GM12878 (cell line): ENCODE measurements around the gene MAP7. TPM values are rescaled to one million over a fixed set of nuclear protein-coding genes. Genes with fewer than 3 reads are reported as not detected.

ENCODE experiments used
- ATAC-seq: fragments of 200-7000 bp; cut with Tn5 transposase; 3 replicates; pipeline ENCODE4 v1.9.1; 2020; ENCODE audit warnings: mild to moderate bottlenecking, moderate library complexity
- BruUV-seq: library from RNA; stranded (reverse); fragments of 400-500 nt; replicated peaks from 2 replicates; lab custom pipeline; 2021; lab: Mats Ljungman, UMichigan
- CTCF ChIA-PET: fragments of 300-600 bp; sonication (Branson Sonifier 250); formaldehyde crosslinking; extraction: SDS; loops from one replicate; lab custom pipeline; 2021; ENCODE audit warnings: inconsistent platforms; lab: Yijun Ruan, JAX
- POLR2A ChIA-PET: fragments of 350-600 bp; formaldehyde crosslinking; extraction: SDS; loops from one replicate; lab custom pipeline; 2021; ENCODE audit warnings: inconsistent platforms; lab: Charles Lee
- RAD21 ChIA-PET: fragments of 300-600 bp; sonication (Branson Sonifier 250); formaldehyde crosslinking; loops from one replicate; lab custom pipeline; 2023; ENCODE audit warnings: antibody characterized with exemption; ENCODE audit not compliant: unreplicated experiment; lab: Charles Lee
- SMC1A ChIA-PET: fragments of 300-600 bp; sonication (Branson Sonifier 250); formaldehyde crosslinking; loops from one replicate; lab custom pipeline; 2023; ENCODE audit not compliant: unreplicated experiment, uncharacterized antibody; lab: Charles Lee
- DNase-seq: peaks from one replicate; pipeline ENCODE4 v3.0.0-alpha.2; 2011; ENCODE audit warnings: low read depth, low spot score
- FAIRE-seq: peaks from 3 replicates; lab custom pipeline; 2011; peaks lifted over from hg19 to GRCh38; lab: Jason Lieb, UNC
- H2AFZ ChIP-seq: 2 replicates; pipeline ENCODE4 v1.6.0; 2011; ENCODE audit warnings: low read depth, low read length, control low read depth; ENCODE audit not compliant: control insufficient read depth
- H3K27ac ChIP-seq: 2 replicates; pipeline ENCODE4 v1.5.1; 2011; ENCODE audit warnings: control low read depth; ENCODE audit not compliant: control insufficient read depth, insufficient read depth
- H3K27me3 ChIP-seq, 2 experiments: replicated peaks in 1 of 2; 2 replicates each; pipeline versions ENCODE4 v1.6.0 to v1.6.1; 2011; ENCODE audit warnings: low read length in 1 of 2; ENCODE audit not compliant: control insufficient read depth in 2 of 2, insufficient read depth in 2 of 2
- H3K36me3 ChIP-seq, 2 experiments: 2 replicates each; pipeline ENCODE4 v1.5.1; 2011; ENCODE audit warnings: low read length in 1 of 2; ENCODE audit not compliant: control insufficient read depth in 2 of 2, insufficient read depth in 2 of 2
- H3K4me1 ChIP-seq: 2 replicates; pipeline ENCODE4 v1.6.1; 2011; ENCODE audit warnings: mild to moderate bottlenecking, low read length, moderate library complexity, mixed read lengths; ENCODE audit not compliant: control insufficient read depth, insufficient read depth
- H3K4me2 ChIP-seq: 2 replicates; pipeline ENCODE4 v1.6.0; 2011; ENCODE audit warnings: control low read depth; ENCODE audit not compliant: control insufficient read depth, insufficient read depth
- H3K4me3 ChIP-seq: fragments of 200-600 bp; sonication (generic); 2 replicates; pipeline ENCODE4 v1.5.1; 2016
- H3K79me2 ChIP-seq: 2 replicates; pipeline ENCODE4 v1.6.0; 2011; ENCODE audit warnings: low read length; ENCODE audit not compliant: control insufficient read depth, insufficient read depth
- H3K9ac ChIP-seq: 2 replicates; pipeline ENCODE4 v1.8.0; 2011; ENCODE audit warnings: low read length, control low read depth, mixed read lengths; ENCODE audit not compliant: control insufficient read depth, insufficient read depth
- H3K9me3 ChIP-seq: replicated peaks from 3 replicates; pipeline ENCODE4 v1.5.1; 2011; ENCODE audit warnings: mild to moderate bottlenecking, low read length; ENCODE audit not compliant: control insufficient read depth, insufficient read depth
- H4K20me1 ChIP-seq: 2 replicates; pipeline ENCODE4 v1.6.0; 2011; ENCODE audit not compliant: control insufficient read depth, insufficient read depth
- BHLHE40 ChIP-seq, 2 experiments: fragments of 450-650 bp in 1 of 2; IDR thresholded peaks; 2 replicates each; pipeline ENCODE4 v1.6.1; 2011 to 2017; ENCODE audit warnings: low read depth in 2 of 2, borderline replicate concordance in 1 of 2, improper control_type of control experiment in 1 of 2, low read length in 1 of 2, mild to moderate bottlenecking in 1 of 2
- CHD1 ChIP-seq: IDR thresholded peaks from 2 replicates; pipeline ENCODE4 v1.6.1; 2012; ENCODE audit warnings: low read depth, low read length, improper control_type of control experiment
- IRF4 ChIP-seq: IDR thresholded peaks from 2 replicates; pipeline ENCODE4 v1.6.1; 2011; ENCODE audit warnings: low read depth, low read length
- LARP7 ChIP-seq: fragments of 450-650 bp; IDR thresholded peaks from 2 replicates; pipeline ENCODE4 v1.6.1; 2017; ENCODE audit warnings: mild to moderate bottlenecking
- PAX5 ChIP-seq: IDR thresholded peaks from 2 replicates; pipeline ENCODE4 v1.6.1; 2011; ENCODE audit warnings: low read depth, low read length, borderline replicate concordance
- POLR2AphosphoS2 ChIP-seq: IDR thresholded peaks from 2 replicates; pipeline ENCODE4 v1.6.1; 2011; ENCODE audit warnings: low read depth, mild to moderate bottlenecking, low read length, improper control_type of control experiment, moderate library complexity
- RAD21 ChIP-seq: IDR thresholded peaks from 2 replicates; pipeline ENCODE4 v1.6.1; 2011; ENCODE audit warnings: mild to moderate bottlenecking, low read depth, low read length, moderate library complexity; ENCODE audit not compliant: insufficient read depth
- SMC3 ChIP-seq: IDR thresholded peaks from 2 replicates; pipeline ENCODE4 v1.6.1; 2011; ENCODE audit warnings: low read length, improper control_type of control experiment, borderline replicate concordance
- YBX1 ChIP-seq: fragments of 450-650 bp; IDR thresholded peaks from 2 replicates; pipeline ENCODE4 v1.6.1; 2016; ENCODE audit warnings: antibody characterized with exemption
- WGBS: methylation state at CpG from one replicate; pipeline ENCODE4 v1.1.6; 2016; ENCODE audit warnings: low lambda C conversion rate; ENCODE audit not compliant: insufficient replicate concordance, insufficient coverage; ENCODE audit errors: missing lambda C conversion rate; 5-methylcytosine and 5-hydroxymethylcytosine counted together
- in situ Hi-C: fragments of 300-500 bp; cut with MboI; formaldehyde crosslinking; loops from 9 replicates; pipeline ENCODE4 v1.14.3; 2018; ENCODE audit warnings: mixed read lengths
- intact Hi-C: fragments of 100-400 bp; cut with micrococcal nuclease; formaldehyde crosslinking; loops from one replicate; pipeline ENCODE4 v1.14.2; 2022; ENCODE audit not compliant: unreplicated experiment
- polyA plus RNA-seq, 11 experiments: library from polyadenylated mRNA; depleted of rRNA in 4 of 11; unstranded in 6 of 11; stranded (reverse) in 5 of 11; fragments of >200 nt; fragmentation: Nextera tagmentation in 4 of 11; fragmentation: Illumina TruSeq in 1 of 11; extraction: Ambion mirVana in 4 of 11; extraction: Trizol in 1 of 11; gene quantifications; 1 replicate in 1 of 11; 2 replicates in 10 of 11; pipeline versions ENCODE4 v1.2.1 to v1.2.3, GENCODE V29; 2011 to 2016; ENCODE audit warnings: inconsistent platforms in 2 of 11, missing spikeins in 2 of 11, low read depth in 1 of 11
- total RNA-seq, 4 experiments: library from RNA; depleted of rRNA in 3 of 4; stranded (reverse); fragments of >200 nt in 3 of 4; fragmentation: Illumina TruSeq in 1 of 4; extraction: Trizol in 1 of 4; gene quantifications; 2 replicates each; pipeline versions ENCODE4 v1.2.1 to v1.2.3, GENCODE V29; 2013 to 2021
- TF ChIP-seq, protein P1 (sequence below): IDR thresholded peaks from 2 replicates; pipeline ENCODE4 v1.6.1; 2012; ENCODE audit warnings: mild to moderate bottlenecking, low read depth, low read length
- TF ChIP-seq, protein P2 (sequence below): IDR thresholded peaks from 2 replicates; pipeline ENCODE4 v1.6.1; 2011; ENCODE audit warnings: low read depth, mild to moderate bottlenecking, low read length, moderate library complexity, borderline replicate concordance; ENCODE audit errors: extremely low read depth
- TF ChIP-seq, protein P3 (sequence below), 3 experiments: IDR thresholded peaks in 2 of 3; conservative IDR thresholded peaks in 1 of 3; 2 replicates each; pipeline ENCODE4 v1.5.1; 2011; ENCODE audit warnings: low read depth in 3 of 3, low read length in 3 of 3, mild to moderate bottlenecking in 3 of 3, control low read depth in 2 of 3, moderate library complexity in 2 of 3, inconsistent platforms in 1 of 3, mixed read lengths in 1 of 3; ENCODE audit not compliant: control insufficient read depth in 2 of 3, insufficient read depth in 1 of 3; ENCODE audit errors: extremely low read depth in 1 of 3
- TF ChIP-seq, protein P4 (sequence below): fragments of 450-650 bp; IDR thresholded peaks from 2 replicates; pipeline ENCODE4 v1.6.1; 2018; ENCODE audit warnings: borderline replicate concordance, mild to moderate bottlenecking; ENCODE audit not compliant: partially characterized antibody

Gene MAP7
- total and polyA plus RNA-seq, 10 of the 15 experiments (the other 5 are each of a cell fraction or from before 2014, with no cell fraction given) = 0.04 to 0.17 (median 0.08) TPM; not detected in 2

DNA sequence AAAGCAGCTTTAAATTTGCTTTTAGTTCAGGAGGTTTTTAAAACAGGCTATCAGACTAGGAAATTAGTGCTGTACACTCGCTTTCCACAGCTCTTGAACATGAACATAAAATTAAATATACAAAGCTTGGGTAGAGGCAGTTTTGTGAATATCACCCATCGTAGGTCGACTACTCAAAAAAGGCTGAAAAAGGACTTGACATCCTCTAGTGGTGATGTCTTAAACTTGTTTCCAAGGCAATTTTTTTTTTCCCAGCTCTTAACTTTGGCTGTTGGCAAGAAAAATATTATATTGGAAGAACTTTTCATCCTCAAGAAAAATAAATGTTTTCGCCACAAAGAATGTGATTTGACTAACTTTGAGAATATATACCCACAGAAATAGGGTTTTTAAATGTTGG lies 2.9 kb downstream of the MAP7 start:
- ChIA-PET RAD21 (interaction anchor here (0.6 kb wide), 1 partner anchor 9 kb away, joined by 5 read pairs; no protein-coding TSS in a partner anchor), POLR2A (no interaction called here), SMC1A (interaction anchor here (1.2 to 1.3 kb wide), 2 partner anchors 8 to 205 kb away, joined by 4 to 5 read pairs; no protein-coding TSS in a partner anchor), CTCF (interaction anchor here (0.9 to 1.6 kb wide), 2 partner anchors 9 to 205 kb away, joined by 3 to 11 read pairs; no protein-coding TSS in a partner anchor)
- FAIRE-seq (no peak), ATAC-seq (no peak), DNase-seq (no peak)
- BruUV-seq = no TSS peak
- Histone ChIP-seq H3K27me3 (peaks cover 0 to 7% of the 10 kb centered on the region in 2 experiments; a peak in 3 of 4 replicates), H3K4me3 (no peak overlapping the region), H3K36me3 (no peaks in the 10 kb centered on the region), H3K27ac (no peak overlapping the region), H3K9ac (no peak overlapping the region), H2AFZ (no peak overlapping the region), H3K4me1 (peaks cover 9% of the 10 kb centered on the region; the same call in 1 of the 2 replicates), H3K9me3 (no peaks in the 10 kb centered on the region), H4K20me1 (no peaks in the 10 kb centered on the region; the same call in 1 of the 2 replicates), H3K4me2 (no peak overlapping the region), H3K79me2 (no peaks in the 10 kb centered on the region)
- WGBS = under 1% methylated on average over 4 of the region's 4 CpGs
- in situ Hi-C loops = no loop called here
- TF ChIP-seq POLR2AphosphoS2 = no peak
- peak; percentile 4; the same call in 1 of the 2 replicates for TF ChIP-seq SMC3
- TF ChIP-seq RAD21 = peak; percentile 56
- TF ChIP-seq YBX1 = no peak
- TF ChIP-seq, protein P1, sequence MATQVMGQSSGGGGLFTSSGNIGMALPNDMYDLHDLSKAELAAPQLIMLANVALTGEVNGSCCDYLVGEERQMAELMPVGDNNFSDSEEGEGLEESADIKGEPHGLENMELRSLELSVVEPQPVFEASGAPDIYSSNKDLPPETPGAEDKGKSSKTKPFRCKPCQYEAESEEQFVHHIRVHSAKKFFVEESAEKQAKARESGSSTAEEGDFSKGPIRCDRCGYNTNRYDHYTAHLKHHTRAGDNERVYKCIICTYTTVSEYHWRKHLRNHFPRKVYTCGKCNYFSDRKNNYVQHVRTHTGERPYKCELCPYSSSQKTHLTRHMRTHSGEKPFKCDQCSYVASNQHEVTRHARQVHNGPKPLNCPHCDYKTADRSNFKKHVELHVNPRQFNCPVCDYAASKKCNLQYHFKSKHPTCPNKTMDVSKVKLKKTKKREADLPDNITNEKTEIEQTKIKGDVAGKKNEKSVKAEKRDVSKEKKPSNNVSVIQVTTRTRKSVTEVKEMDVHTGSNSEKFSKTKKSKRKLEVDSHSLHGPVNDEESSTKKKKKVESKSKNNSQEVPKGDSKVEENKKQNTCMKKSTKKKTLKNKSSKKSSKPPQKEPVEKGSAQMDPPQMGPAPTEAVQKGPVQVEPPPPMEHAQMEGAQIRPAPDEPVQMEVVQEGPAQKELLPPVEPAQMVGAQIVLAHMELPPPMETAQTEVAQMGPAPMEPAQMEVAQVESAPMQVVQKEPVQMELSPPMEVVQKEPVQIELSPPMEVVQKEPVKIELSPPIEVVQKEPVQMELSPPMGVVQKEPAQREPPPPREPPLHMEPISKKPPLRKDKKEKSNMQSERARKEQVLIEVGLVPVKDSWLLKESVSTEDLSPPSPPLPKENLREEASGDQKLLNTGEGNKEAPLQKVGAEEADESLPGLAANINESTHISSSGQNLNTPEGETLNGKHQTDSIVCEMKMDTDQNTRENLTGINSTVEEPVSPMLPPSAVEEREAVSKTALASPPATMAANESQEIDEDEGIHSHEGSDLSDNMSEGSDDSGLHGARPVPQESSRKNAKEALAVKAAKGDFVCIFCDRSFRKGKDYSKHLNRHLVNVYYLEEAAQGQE = no peak
- TF ChIP-seq PAX5 = no peak
- TF ChIP-seq IRF4 = no peak
- no peak for TF ChIP-seq LARP7
- TF ChIP-seq, protein P2, sequence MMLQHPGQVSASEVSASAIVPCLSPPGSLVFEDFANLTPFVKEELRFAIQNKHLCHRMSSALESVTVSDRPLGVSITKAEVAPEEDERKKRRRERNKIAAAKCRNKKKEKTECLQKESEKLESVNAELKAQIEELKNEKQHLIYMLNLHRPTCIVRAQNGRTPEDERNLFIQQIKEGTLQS = no peak
- TF ChIP-seq BHLHE40 (IDR thresholded peaks at IDR 0.05; ENCODE audit: borderline replicate concordance in 1 of 2, low read depth in 2 of 2, low read length in 1 of 2) = no peak
- no peak for TF ChIP-seq CHD1
- TF ChIP-seq, protein P3, sequence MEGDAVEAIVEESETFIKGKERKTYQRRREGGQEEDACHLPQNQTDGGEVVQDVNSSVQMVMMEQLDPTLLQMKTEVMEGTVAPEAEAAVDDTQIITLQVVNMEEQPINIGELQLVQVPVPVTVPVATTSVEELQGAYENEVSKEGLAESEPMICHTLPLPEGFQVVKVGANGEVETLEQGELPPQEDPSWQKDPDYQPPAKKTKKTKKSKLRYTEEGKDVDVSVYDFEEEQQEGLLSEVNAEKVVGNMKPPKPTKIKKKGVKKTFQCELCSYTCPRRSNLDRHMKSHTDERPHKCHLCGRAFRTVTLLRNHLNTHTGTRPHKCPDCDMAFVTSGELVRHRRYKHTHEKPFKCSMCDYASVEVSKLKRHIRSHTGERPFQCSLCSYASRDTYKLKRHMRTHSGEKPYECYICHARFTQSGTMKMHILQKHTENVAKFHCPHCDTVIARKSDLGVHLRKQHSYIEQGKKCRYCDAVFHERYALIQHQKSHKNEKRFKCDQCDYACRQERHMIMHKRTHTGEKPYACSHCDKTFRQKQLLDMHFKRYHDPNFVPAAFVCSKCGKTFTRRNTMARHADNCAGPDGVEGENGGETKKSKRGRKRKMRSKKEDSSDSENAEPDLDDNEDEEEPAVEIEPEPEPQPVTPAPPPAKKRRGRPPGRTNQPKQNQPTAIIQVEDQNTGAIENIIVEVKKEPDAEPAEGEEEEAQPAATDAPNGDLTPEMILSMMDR (IDR thresholded peaks at IDR 0.05 in 2 of 3, conservative IDR thresholded peaks at IDR 0.05 in 1 of 3; ENCODE audit: control insufficient read depth in 2 of 3, extremely low read depth in 1 of 3, insufficient read depth in 1 of 3, low read depth in 3 of 3, low read length in 3 of 3) = peak; percentile 16 to 55 (median 30); a peak in 4 of 6 replicates
- TF ChIP-seq, protein P4, sequence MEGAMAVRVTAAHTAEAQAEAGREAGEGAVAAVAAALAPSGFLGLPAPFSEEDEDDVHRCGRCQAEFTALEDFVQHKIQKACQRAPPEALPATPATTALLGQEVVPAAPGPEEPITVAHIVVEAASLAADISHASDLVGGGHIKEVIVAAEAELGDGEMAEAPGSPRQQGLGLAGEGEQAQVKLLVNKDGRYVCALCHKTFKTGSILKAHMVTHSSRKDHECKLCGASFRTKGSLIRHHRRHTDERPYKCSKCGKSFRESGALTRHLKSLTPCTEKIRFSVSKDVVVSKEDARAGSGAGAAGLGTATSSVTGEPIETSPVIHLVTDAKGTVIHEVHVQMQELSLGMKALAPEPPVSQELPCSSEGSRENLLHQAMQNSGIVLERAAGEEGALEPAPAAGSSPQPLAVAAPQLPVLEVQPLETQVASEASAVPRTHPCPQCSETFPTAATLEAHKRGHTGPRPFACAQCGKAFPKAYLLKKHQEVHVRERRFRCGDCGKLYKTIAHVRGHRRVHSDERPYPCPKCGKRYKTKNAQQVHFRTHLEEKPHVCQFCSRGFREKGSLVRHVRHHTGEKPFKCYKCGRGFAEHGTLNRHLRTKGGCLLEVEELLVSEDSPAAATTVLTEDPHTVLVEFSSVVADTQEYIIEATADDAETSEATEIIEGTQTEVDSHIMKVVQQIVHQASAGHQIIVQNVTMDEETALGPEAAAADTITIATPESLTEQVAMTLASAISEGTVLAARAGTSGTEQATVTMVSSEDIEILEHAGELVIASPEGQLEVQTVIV = no peak
- intact Hi-C loops = loop anchor here (10.0 kb wide), 1 partner anchor 203 kb away; no protein-coding TSS in a partner anchor
